ENCODE results near the gene MYO1G.

DNA sequence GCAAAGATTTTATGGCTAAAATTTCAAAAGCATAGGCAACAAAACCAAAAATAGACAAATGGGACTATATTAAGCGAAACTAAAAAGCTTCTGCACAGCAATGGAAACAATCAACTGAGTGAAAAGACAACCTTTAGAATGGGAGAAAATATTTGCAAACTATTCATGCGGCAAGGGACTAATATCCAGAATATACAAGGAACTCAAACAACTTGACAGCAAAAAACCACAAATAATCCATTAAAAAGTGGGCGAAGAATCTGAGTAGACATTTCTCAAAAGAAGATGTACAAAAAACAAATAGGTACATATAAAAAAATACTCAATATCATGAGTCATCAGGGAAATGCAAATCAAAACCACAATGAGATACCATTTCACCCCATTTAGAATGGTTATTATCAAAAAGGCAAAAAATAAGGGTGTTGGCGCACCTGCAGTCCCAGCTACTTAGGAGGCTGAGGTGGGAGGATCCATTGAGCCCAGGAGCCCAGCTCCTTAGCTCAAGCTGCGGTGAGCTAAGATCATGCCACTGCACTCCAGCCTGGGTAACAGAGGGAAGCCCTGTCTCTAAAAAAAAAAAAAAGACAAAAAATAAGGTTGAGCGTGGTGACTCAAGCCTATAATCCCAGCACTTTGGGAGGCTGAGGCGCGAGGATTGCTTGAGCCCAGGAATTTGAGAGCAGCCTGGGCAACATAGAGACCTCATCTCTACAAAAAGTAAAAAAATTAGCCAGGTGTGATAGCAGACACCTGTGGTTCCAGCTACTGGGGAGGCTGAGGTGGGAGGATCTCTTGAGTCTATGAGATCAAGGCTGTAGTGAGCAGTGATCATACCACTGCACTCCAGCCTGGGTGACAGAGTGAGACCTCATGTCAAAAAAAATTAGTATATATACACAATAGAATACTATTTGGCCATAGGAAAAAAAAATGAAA lies 17.0 kb upstream of the MYO1G start:
- no peak for TF ChIP-seq CTCF (IDR thresholded peaks at IDR 0.05; ENCODE audit: low read depth, low read length, missing input control)
- TF ChIP-seq, protein P1, sequence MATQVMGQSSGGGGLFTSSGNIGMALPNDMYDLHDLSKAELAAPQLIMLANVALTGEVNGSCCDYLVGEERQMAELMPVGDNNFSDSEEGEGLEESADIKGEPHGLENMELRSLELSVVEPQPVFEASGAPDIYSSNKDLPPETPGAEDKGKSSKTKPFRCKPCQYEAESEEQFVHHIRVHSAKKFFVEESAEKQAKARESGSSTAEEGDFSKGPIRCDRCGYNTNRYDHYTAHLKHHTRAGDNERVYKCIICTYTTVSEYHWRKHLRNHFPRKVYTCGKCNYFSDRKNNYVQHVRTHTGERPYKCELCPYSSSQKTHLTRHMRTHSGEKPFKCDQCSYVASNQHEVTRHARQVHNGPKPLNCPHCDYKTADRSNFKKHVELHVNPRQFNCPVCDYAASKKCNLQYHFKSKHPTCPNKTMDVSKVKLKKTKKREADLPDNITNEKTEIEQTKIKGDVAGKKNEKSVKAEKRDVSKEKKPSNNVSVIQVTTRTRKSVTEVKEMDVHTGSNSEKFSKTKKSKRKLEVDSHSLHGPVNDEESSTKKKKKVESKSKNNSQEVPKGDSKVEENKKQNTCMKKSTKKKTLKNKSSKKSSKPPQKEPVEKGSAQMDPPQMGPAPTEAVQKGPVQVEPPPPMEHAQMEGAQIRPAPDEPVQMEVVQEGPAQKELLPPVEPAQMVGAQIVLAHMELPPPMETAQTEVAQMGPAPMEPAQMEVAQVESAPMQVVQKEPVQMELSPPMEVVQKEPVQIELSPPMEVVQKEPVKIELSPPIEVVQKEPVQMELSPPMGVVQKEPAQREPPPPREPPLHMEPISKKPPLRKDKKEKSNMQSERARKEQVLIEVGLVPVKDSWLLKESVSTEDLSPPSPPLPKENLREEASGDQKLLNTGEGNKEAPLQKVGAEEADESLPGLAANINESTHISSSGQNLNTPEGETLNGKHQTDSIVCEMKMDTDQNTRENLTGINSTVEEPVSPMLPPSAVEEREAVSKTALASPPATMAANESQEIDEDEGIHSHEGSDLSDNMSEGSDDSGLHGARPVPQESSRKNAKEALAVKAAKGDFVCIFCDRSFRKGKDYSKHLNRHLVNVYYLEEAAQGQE (IDR thresholded peaks at IDR 0.05), result no peak
- TF ChIP-seq GABPA (IDR thresholded peaks at IDR 0.05 in 1 of 2, conservative IDR thresholded peaks at IDR 0.05 in 1 of 2), result no peak
- no peak for TF ChIP-seq SP1 (IDR thresholded peaks at IDR 0.05)
- no peak for TF ChIP-seq HNF4A (conservative IDR thresholded peaks at IDR 0.05)
- TF ChIP-seq EGR1 (IDR thresholded peaks at IDR 0.05; ENCODE audit: low read depth in 2 of 2), result no peak
- no peak for TF ChIP-seq JUND (IDR thresholded peaks at IDR 0.05)
- TF ChIP-seq RAD21 (IDR thresholded peaks at IDR 0.05), result no peak
- no peak for TF ChIP-seq FOXA1 (IDR thresholded peaks at IDR 0.05)
- TF ChIP-seq YY1 (IDR thresholded peaks at IDR 0.05), result no peak

All from liver (tissue), 3 donors.